Keratinocyte (primary cell): ENCODE data around the gene GLOD4. TPM values are rescaled to one million over a fixed set of nuclear protein-coding genes. Genes with fewer than 3 reads are reported as not detected.
"Not testable (repeated sequence)": the region's sequence is repeated elsewhere in the genome, so short reads cannot be mapped to it uniquely, and the experiment has no call there.

ENCODE experiments used
- DNase-seq: peaks from one replicate; pipeline ENCODE4 v3.0.0-alpha.2; 2011; ENCODE audit warnings: low read depth, missing footprints, low spot score
- FAIRE-seq: peaks from 2 replicates; lab custom pipeline; 2011; peaks lifted over from hg19 to GRCh38; lab: Jason Lieb, UNC
- H2AFZ ChIP-seq: 2 replicates; pipeline ENCODE4 v1.6.0; 2012; ENCODE audit warnings: low read length, control low read depth, inconsistent platforms; ENCODE audit not compliant: control insufficient read depth
- H3K27ac ChIP-seq: 2 replicates; pipeline ENCODE4 v1.5.1; 2011; ENCODE audit warnings: low read length; ENCODE audit not compliant: control insufficient read depth, insufficient read depth
- H3K27me3 ChIP-seq: 3 replicates; pipeline ENCODE4 v1.6.0; 2011; ENCODE audit warnings: low read length; ENCODE audit not compliant: control insufficient read depth, insufficient read depth; ENCODE audit errors: extremely low read depth
- H3K36me3 ChIP-seq, 2 experiments: 2 replicates in 1 of 2; 3 replicates in 1 of 2; pipeline ENCODE4 v1.5.1; 2011; ENCODE audit warnings: low read length in 2 of 2, mild to moderate bottlenecking in 1 of 2; ENCODE audit not compliant: control insufficient read depth in 2 of 2, insufficient read depth in 2 of 2; ENCODE audit errors: extremely low read depth in 1 of 2
- H3K4me1 ChIP-seq: 3 replicates; pipeline ENCODE4 v1.5.1; 2011; ENCODE audit warnings: low read length; ENCODE audit not compliant: control insufficient read depth, insufficient read depth; ENCODE audit errors: extremely low read depth
- H3K4me2 ChIP-seq: 3 replicates; pipeline ENCODE4 v1.6.0; 2011; ENCODE audit warnings: low read depth, low read length; ENCODE audit not compliant: control insufficient read depth, insufficient read depth; ENCODE audit errors: extremely low read depth
- H3K4me3 ChIP-seq, 3 experiments: fragments of 200-600 bp in 1 of 3; sonication (generic) in 1 of 3; 2 replicates in 2 of 3; 3 replicates in 1 of 3; pipeline ENCODE4 v1.5.1; 2011 to 2016; ENCODE audit warnings: low read length in 3 of 3, mild to moderate bottlenecking in 3 of 3, control low read depth in 2 of 3, inconsistent platforms in 1 of 3, low read depth in 1 of 3, mixed read lengths in 1 of 3, mixed run types in 1 of 3, moderate library complexity in 1 of 3; ENCODE audit not compliant: control insufficient read depth in 2 of 3, insufficient read depth in 2 of 3; ENCODE audit errors: extremely low read depth in 1 of 3
- H3K79me2 ChIP-seq: 2 replicates; pipeline ENCODE4 v1.6.0; 2012; ENCODE audit warnings: low read length; ENCODE audit not compliant: control insufficient read depth, insufficient read depth
- H3K9ac ChIP-seq: 3 replicates; pipeline ENCODE4 v1.6.0; 2011; ENCODE audit warnings: low read length; ENCODE audit not compliant: control insufficient read depth, insufficient read depth; ENCODE audit errors: extremely low read depth
- H3K9me1 ChIP-seq: 3 replicates; pipeline ENCODE4 v1.6.0; 2011; ENCODE audit warnings: low read length; ENCODE audit not compliant: control insufficient read depth, insufficient read depth; ENCODE audit errors: extremely low read depth
- H3K9me3 ChIP-seq: 2 replicates; pipeline ENCODE4 v1.5.1; 2012; ENCODE audit warnings: low read depth, low read length; ENCODE audit not compliant: control insufficient read depth
- H4K20me1 ChIP-seq: 3 replicates; pipeline ENCODE4 v1.6.0; 2011; ENCODE audit warnings: low read length; ENCODE audit not compliant: control insufficient read depth, insufficient read depth; ENCODE audit errors: extremely low read depth
- EZH2 ChIP-seq: IDR thresholded peaks from one replicate; pipeline ENCODE4 v1.6.1; 2012; ENCODE audit warnings: inconsistent platforms, mild to moderate bottlenecking, low read length, moderate library complexity
- dilution Hi-C: fragments of 300-500 bp; cut with MboI; formaldehyde crosslinking; loops from one replicate; pipeline ENCODE4 v1.7.0; 2020; ENCODE audit warnings: low sequenced_read_pairs; ENCODE audit not compliant: extremely low pct_ligation_motif_present
- polyA plus RNA-seq, 5 experiments: library from polyadenylated mRNA; depleted of rRNA in 3 of 5; stranded (reverse) in 3 of 5; stranded (forward) in 1 of 5; unstranded in 1 of 5; fragments of >200 nt; gene quantifications; 1 replicate in 1 of 5; 2 replicates in 3 of 5; 3 replicates in 1 of 5; pipeline versions ENCODE4 v1.2.1 to v1.2.3, GENCODE V29; 2011 to 2012; ENCODE audit warnings: missing spikeins in 2 of 5, low read depth in 1 of 5, low replicate concordance in 1 of 5
- TF ChIP-seq, protein P1 (sequence below), 3 experiments: IDR thresholded peaks in 1 of 3; conservative IDR thresholded peaks in 1 of 3; optimal IDR thresholded peaks in 1 of 3; 2 replicates in 2 of 3; 3 replicates in 1 of 3; pipeline versions ENCODE3 to v1.5.1; 2011; ENCODE audit warnings: low read length in 3 of 3, mild to moderate bottlenecking in 3 of 3, moderate library complexity in 2 of 3, control low read depth in 1 of 3, inconsistent platforms in 1 of 3; ENCODE audit not compliant: insufficient read depth in 2 of 3; ENCODE audit errors: extremely low read depth in 1 of 3

The GLOD4 gene
- polyA plus RNA-seq, 1 donor (not counting 4 experiments of a cell fraction or from before 2014, with no cell fraction given), result 71.9 TPM

- H4K20me1 ChIP-seq, H3K9ac ChIP-seq, H3K9me1 ChIP-seq, H3K27me3 ChIP-seq, H3K4me2 ChIP-seq, DNase-seq, H3K27ac ChIP-seq, H3K4me3 ChIP-seq, dilution Hi-C loops, H3K9me3 ChIP-seq, H2AFZ ChIP-seq: not testable (repeated sequence)
- Histone ChIP-seq H3K4me1 (peaks cover 25% of the 10 kb centered on the region), H3K79me2 (peaks cover 16% of the 10 kb centered on the region), H3K36me3 (peaks cover 13 to 15% of the 10 kb centered on the region in 2 experiments)
- peak; percentile 57 for FAIRE-seq
Measured at GRCh38 chr17:755319-755961, 26.6 kb downstream of the GLOD4 start.

GRCh38 chr17:753418-753817, 28.7 kb downstream of the GLOD4 start:
- H3K4me2 ChIP-seq, result no peak overlapping the region
- H4K20me1 ChIP-seq, result no peaks in the 10 kb centered on the region
- no peak overlapping the region for H2AFZ ChIP-seq
- no peak overlapping the region for H3K9ac ChIP-seq
- H3K4me1 ChIP-seq, result peaks cover 30% of the 10 kb centered on the region
- H3K27me3 ChIP-seq, result no peaks in the 10 kb centered on the region
- peaks cover 33% of the 10 kb centered on the region for H3K79me2 ChIP-seq
- DNase-seq (no peak), FAIRE-seq (no peak)
- H3K9me3 ChIP-seq, result no peaks in the 10 kb centered on the region
- H3K9me1 ChIP-seq, result no peaks in the 10 kb centered on the region
- H3K36me3 ChIP-seq, result peaks cover 6 to 13% of the 10 kb centered on the region in 2 experiments
- TF ChIP-seq EZH2, result no peak
- TF ChIP-seq, protein P1, sequence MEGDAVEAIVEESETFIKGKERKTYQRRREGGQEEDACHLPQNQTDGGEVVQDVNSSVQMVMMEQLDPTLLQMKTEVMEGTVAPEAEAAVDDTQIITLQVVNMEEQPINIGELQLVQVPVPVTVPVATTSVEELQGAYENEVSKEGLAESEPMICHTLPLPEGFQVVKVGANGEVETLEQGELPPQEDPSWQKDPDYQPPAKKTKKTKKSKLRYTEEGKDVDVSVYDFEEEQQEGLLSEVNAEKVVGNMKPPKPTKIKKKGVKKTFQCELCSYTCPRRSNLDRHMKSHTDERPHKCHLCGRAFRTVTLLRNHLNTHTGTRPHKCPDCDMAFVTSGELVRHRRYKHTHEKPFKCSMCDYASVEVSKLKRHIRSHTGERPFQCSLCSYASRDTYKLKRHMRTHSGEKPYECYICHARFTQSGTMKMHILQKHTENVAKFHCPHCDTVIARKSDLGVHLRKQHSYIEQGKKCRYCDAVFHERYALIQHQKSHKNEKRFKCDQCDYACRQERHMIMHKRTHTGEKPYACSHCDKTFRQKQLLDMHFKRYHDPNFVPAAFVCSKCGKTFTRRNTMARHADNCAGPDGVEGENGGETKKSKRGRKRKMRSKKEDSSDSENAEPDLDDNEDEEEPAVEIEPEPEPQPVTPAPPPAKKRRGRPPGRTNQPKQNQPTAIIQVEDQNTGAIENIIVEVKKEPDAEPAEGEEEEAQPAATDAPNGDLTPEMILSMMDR (optimal IDR thresholded peaks at IDR 0.05 in 1 of 3, IDR thresholded peaks at IDR 0.05 in 1 of 3, conservative IDR thresholded peaks at IDR 0.05 in 1 of 3; ENCODE audit: extremely low read depth in 1 of 3, insufficient read depth in 2 of 3, low read length in 3 of 3), result no peak
- H3K4me3 ChIP-seq, result no peak overlapping the region
- dilution Hi-C loops, result no loop called here
- no peak overlapping the region for H3K27ac ChIP-seq
